Karpas-422 (cell line): ENCODE data around the gene PI4KA. TPM values are rescaled to one million over a fixed set of nuclear protein-coding genes. Genes with fewer than 3 reads are reported as not detected.
"Not testable (repeated sequence)": the region's sequence is repeated elsewhere in the genome, so short reads cannot be mapped to it uniquely, and the experiment has no call there.

Experiments used
- DNase-seq: peaks from one replicate; pipeline ENCODE4 v3.0.0-alpha.2; 2015
- H2AFZ ChIP-seq: fragments of 200-600 bp; sonication (generic); 2 replicates; pipeline ENCODE4 v1.6.1; 2014; ENCODE audit warnings: antibody characterized with exemption, low read length, mixed read lengths
- H3K27ac ChIP-seq: fragments of 200-600 bp; sonication (generic); 2 replicates; pipeline ENCODE4 v1.5.1; 2014; ENCODE audit warnings: mild to moderate bottlenecking, low read length, moderate library complexity
- H3K27me3 ChIP-seq: fragments of 200-600 bp; sonication (generic); 2 replicates; pipeline ENCODE4 v1.6.1; 2014; ENCODE audit warnings: low read length, mixed read lengths
- H3K36me3 ChIP-seq: fragments of 200-600 bp; sonication (generic); 2 replicates; pipeline ENCODE4 v1.6.1; 2014; ENCODE audit warnings: low read length, mixed read lengths; ENCODE audit not compliant: insufficient read depth
- H3K4me1 ChIP-seq: fragments of 200-600 bp; sonication (generic); 2 replicates; pipeline ENCODE4 v1.6.1; 2014; ENCODE audit warnings: mild to moderate bottlenecking, low read length, mixed read lengths
- H3K4me2 ChIP-seq: fragments of 200-600 bp; sonication (generic); 2 replicates; pipeline ENCODE4 v1.6.1; 2014; ENCODE audit warnings: low read length, low read depth, mild to moderate bottlenecking; ENCODE audit not compliant: poor library complexity, severe bottlenecking
- H3K4me3 ChIP-seq: fragments of 200-600 bp; sonication (generic); 2 replicates; pipeline ENCODE4 v1.5.1; 2014; ENCODE audit warnings: mild to moderate bottlenecking, antibody characterized with exemption, low read length, mixed read lengths
- H3K79me2 ChIP-seq: fragments of 200-600 bp; sonication (generic); 2 replicates; pipeline ENCODE4 v1.6.1; 2014; ENCODE audit warnings: mild to moderate bottlenecking, low read length, mixed read lengths
- H3K9ac ChIP-seq: fragments of 200-600 bp; sonication (generic); 2 replicates; pipeline ENCODE4 v1.6.0; 2014; ENCODE audit warnings: low read length
- H3K9me2 ChIP-seq: fragments of 200-600 bp; sonication (generic), shearing (Covaris generic); replicated peaks from 2 replicates; pipeline ENCODE4 v1.6.0; 2014; ENCODE audit warnings: mild to moderate bottlenecking, low read length, moderate library complexity; ENCODE audit not compliant: insufficient read depth
- H3K9me3 ChIP-seq: fragments of 300-700, 200-600 bp; sonication (generic); 2 replicates; pipeline ENCODE4 v1.6.1; 2014; ENCODE audit warnings: low read length, mixed read lengths
- H4K20me1 ChIP-seq: fragments of 200-600 bp; sonication (generic); 2 replicates; pipeline ENCODE4 v1.6.1; 2014; ENCODE audit warnings: mild to moderate bottlenecking, antibody characterized with exemption, low read length, low read depth; ENCODE audit not compliant: insufficient read depth
- total RNA-seq: library from RNA; depleted of rRNA; stranded (reverse); fragments of >200 nt; shearing (Covaris generic); gene quantifications from 2 replicates; pipeline ENCODE4 v1.2.3, GENCODE V29; 2014; ENCODE audit warnings: low replicate concordance

The PI4KA gene
- total RNA-seq, 1 experiment from 2014 or later = 80.7 TPM

DNA sequence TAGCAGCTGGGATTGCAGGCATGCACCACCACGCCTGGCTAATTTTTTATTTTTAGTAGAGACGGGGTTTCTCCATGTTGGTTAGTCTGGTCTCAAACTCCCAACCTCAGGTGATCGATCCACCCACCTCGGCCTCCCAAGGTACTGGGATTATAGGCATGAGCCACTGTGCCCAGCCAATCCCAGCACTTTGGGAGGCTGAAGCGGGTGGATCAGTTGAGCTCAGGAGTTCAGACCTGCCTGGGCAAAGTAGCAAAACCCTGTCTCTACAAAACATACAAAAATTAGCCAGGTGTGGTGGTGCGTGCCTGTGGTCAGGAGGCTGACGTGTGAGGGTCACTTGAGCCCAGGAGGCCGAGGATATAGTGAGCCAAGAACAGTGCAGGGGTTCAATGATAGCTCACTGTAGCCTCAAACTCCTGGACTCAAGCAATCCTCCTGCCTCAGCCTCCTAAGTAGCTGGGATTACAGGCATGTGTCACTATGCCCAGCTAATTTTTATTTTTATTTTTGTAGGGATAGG lies 36.8 kb downstream of the PI4KA start:
- not testable (repeated sequence) for H3K9ac ChIP-seq, DNase-seq, H3K27ac ChIP-seq, H3K4me1 ChIP-seq, H4K20me1 ChIP-seq, H3K4me2 ChIP-seq, H3K9me2 ChIP-seq, H3K27me3 ChIP-seq, H3K79me2 ChIP-seq, H3K9me3 ChIP-seq, H3K4me3 ChIP-seq, H2AFZ ChIP-seq
- H3K36me3 ChIP-seq = peaks cover 21% of the 10 kb centered on the region; the same call in 1 of the 2 replicates

DNA sequence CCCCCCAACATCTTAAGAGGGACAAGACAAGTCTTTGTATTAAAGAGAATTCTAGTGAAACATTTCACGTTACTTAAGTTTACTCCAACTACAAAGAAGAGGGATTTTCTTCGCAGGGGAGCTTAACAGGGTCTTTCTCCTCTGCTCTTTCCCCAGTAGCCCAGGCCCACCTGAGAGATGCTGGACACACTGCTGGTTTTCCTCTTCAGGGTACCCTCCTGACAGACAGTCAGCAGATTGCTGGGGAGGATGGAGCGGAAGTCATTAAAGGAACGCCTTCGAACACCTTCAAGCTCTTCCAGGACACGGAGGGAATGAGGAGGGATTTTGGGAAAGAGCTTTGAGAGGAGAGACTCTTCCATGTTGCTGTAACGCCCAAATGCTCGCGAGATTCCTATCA lies 39.1 kb downstream of the PI4KA start:
- Histone ChIP-seq H4K20me1 (no peaks in the 10 kb centered on the region), H3K4me1 (no peaks in the 10 kb centered on the region), H2AFZ (no peak overlapping the region), H3K4me3 (no peak overlapping the region), H3K27ac (no peak overlapping the region), H3K27me3 (no peaks in the 10 kb centered on the region), H3K9me3 (no peaks in the 10 kb centered on the region), H3K9ac (no peak overlapping the region), H3K79me2 (0 out of 2 replicates have a peak, but pooled peaks cover 3% of the 10 kb centered on the region), H3K4me2 (no peak overlapping the region), H3K9me2 (no peaks in the 10 kb centered on the region), H3K36me3 (peaks cover 27% of the 10 kb centered on the region; the same call in 1 of the 2 replicates)
- DNase-seq = no peak

DNA sequence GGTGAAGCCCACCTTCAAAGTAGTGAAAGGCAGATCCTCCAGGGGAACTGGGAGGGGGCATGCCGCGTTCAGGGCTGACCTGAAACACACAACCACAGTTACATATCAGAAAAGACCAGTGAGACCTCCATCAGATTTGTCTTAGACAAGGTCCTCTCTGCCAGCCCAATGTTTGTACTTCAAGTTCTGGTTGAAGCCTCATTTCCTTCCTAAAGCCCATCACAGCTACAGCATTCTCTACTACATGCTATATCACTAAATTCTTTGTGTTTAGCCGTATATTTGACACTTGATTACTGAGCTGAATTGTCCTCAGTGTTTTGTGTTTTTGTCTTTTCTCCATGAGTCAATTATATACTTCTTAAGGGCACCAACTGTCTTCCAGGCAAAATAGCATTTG lies 40.1 kb downstream of the PI4KA start:
- Histone ChIP-seq H3K36me3 (peaks cover 24% of the 10 kb centered on the region; the same call in 1 of the 2 replicates), H3K4me3 (no peak overlapping the region), H3K79me2 (0 out of 2 replicates have a peak, but pooled peaks cover 3% of the 10 kb centered on the region), H3K4me1 (no peaks in the 10 kb centered on the region), H3K9me2 (no peaks in the 10 kb centered on the region), H3K27ac (no peak overlapping the region), H4K20me1 (no peaks in the 10 kb centered on the region), H2AFZ (no peak overlapping the region), H3K27me3 (no peaks in the 10 kb centered on the region), H3K9ac (no peak overlapping the region), H3K4me2 (no peak overlapping the region), H3K9me3 (no peaks in the 10 kb centered on the region)
- DNase-seq = no peak

DNA sequence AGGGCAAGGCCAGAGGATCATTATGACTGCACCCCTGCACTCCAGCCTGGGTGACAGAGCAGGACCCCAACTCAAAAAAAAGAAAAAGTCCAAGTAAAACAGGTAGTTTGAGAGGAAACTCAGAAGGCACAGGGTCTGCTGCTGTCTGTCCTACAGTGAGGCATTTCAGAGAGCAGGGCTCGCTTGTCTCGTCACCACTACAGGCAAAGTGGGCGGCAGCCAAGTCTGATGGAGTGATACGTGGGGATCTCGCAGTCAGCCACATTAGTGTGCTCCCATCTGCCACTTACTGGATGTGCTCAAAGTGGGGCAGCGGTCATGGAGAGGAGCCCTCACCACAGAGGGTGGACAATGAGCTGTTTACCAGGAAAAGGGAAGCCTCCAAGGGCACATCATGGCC lies 42.1 kb downstream of the PI4KA start:
- Histone ChIP-seq H3K9ac (no peak overlapping the region), H3K9me2 (no peaks in the 10 kb centered on the region), H3K79me2 (no peaks in the 10 kb centered on the region), H2AFZ (no peak overlapping the region), H3K27me3 (no peaks in the 10 kb centered on the region), H3K4me1 (no peaks in the 10 kb centered on the region), H4K20me1 (no peaks in the 10 kb centered on the region), H3K27ac (no peak overlapping the region), H3K36me3 (peaks cover 33% of the 10 kb centered on the region; the same call in 1 of the 2 replicates), H3K9me3 (no peaks in the 10 kb centered on the region), H3K4me2 (no peak overlapping the region), H3K4me3 (no peak overlapping the region)
- DNase-seq = no peak

DNA sequence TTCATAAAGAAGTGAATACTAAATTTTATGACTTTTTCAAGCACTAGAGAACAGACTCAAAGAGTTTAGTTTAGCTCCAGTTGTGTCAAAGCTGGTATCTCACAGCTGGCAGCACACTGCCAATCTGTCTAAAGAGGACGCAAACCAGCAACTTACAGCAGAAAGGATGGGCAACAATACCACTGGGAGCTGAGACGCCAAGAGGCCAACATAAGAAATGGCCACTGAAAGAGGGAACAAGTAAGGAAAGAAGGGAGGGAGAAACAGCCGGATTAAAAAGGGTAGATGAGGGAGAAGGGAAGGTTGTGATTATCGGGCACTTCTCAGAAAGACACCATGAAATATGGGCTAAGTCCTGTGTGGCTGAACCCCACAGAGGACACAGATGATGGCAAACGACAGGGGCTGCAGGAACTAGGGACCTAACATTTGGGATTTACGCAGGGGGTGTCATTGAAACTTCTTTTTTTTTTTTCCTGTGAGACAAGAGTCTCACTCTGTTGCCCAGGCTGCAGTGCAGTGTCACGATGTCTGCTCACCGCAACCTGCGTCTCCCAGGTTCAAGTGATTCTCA lies 43.0 kb downstream of the PI4KA start:
- H4K20me1 ChIP-seq = no peaks in the 10 kb centered on the region
- no peak overlapping the region for H3K27ac ChIP-seq
- H3K4me1 ChIP-seq = no peaks in the 10 kb centered on the region
- H3K27me3 ChIP-seq = no peaks in the 10 kb centered on the region
- no peak overlapping the region for H3K4me2 ChIP-seq
- no peaks in the 10 kb centered on the region for H3K79me2 ChIP-seq
- no peaks in the 10 kb centered on the region for H3K9me2 ChIP-seq
- H2AFZ ChIP-seq = no peak overlapping the region
- no peak overlapping the region for H3K9ac ChIP-seq
- no peak for DNase-seq
- no peaks in the 10 kb centered on the region for H3K9me3 ChIP-seq
- no peak overlapping the region for H3K4me3 ChIP-seq
- peaks cover 37% of the 10 kb centered on the region for H3K36me3 ChIP-seq

DNA sequence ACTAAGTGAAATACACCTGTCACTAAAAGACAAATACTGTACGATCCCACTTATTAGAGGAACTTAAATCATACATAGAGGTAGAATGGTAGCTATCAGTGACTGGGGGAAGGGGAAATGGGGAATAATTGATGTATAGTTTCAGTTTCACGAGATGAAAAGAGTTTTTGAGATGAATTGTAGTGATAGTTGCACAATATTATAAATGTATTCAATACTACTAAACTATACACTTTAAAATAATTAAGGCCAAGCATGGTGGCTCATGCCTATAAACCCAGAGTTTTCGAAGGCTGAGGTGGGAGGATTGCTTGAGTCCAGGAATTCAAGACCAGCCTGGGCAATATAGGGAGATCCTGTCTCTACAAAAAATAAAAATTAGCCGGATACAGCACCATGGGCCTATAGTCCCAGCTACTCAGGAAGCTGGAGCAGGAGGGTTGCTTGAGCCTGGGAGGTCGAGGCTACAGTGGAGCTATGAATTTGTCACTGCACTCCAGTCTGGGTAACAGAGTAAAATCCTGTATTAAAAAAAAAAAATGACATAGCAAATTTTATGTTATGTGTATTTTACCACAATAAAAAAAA lies 44.3 kb downstream of the PI4KA start:
- Histone ChIP-seq H3K27ac (no peak overlapping the region), H3K27me3 (no peaks in the 10 kb centered on the region), H3K9ac (no peak overlapping the region), H3K4me1 (no peaks in the 10 kb centered on the region), H4K20me1 (no peaks in the 10 kb centered on the region), H3K4me2 (no peak overlapping the region), H3K9me3 (no peaks in the 10 kb centered on the region), H3K36me3 (peaks cover 31% of the 10 kb centered on the region), H3K9me2 (no peaks in the 10 kb centered on the region), H3K4me3 (no peak overlapping the region), H2AFZ (no peak overlapping the region), H3K79me2 (no peaks in the 10 kb centered on the region)
- DNase-seq = no peak

DNA sequence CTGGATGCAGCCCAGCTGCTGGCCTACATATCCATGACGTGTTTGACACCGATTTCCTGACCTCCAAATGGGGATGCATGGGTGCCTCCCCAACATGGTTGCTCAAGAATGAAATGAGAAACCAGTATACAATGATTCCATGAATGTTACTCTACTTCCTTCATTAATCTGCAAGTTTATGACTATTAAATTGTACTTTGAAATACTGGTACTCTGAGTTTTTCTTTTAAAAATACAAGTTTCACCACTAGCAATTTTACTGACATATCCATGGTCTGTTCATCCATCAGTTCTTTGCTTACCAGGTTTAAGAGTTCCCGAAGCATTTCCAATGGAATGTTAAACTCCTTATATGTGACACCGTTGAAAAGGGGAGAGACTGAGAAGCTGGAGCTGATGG lies 45.6 kb downstream of the PI4KA start:
- H4K20me1 ChIP-seq = no peaks in the 10 kb centered on the region
- no peak overlapping the region for H2AFZ ChIP-seq
- no peaks in the 10 kb centered on the region for H3K79me2 ChIP-seq
- no peaks in the 10 kb centered on the region for H3K9me3 ChIP-seq
- no peak overlapping the region for H3K4me2 ChIP-seq
- no peaks in the 10 kb centered on the region for H3K9me2 ChIP-seq
- no peak for DNase-seq
- no peak overlapping the region for H3K9ac ChIP-seq
- no peak overlapping the region for H3K4me3 ChIP-seq
- no peak overlapping the region for H3K27ac ChIP-seq
- no peaks in the 10 kb centered on the region for H3K27me3 ChIP-seq
- peaks cover 36% of the 10 kb centered on the region for H3K36me3 ChIP-seq
- no peaks in the 10 kb centered on the region for H3K4me1 ChIP-seq

DNA sequence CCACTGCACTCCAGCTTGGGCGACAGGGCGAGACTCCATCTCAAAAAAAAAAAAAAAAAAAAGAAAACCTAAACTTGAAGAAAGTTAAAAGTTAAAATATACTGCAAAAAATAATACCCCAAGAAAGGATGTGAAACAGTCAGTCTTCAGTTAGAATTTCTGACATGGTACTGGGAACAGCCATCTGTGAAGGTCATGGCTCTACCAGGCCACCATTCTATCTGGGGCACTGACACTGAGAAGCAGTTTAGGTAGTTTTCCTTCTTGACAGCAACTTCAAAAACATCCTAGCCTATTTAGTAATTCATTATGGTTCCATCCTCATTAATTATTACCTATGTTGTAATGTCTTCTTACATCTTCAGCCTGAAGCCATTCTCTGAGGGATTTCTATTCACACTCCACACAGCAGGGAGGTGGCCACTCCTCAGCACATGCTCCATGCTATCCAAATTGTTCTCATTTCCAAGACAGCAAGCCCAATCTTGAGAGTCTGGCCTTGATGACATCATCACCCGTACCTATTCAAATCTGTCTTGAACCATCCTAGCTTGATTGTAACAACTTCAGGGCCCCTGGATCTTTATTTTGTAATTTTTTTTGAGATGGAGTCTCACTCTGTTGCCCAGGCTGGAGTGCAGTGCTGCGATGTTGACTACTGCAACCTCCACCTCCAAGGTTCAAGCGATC lies 46.5 kb downstream of the PI4KA start:
- no peak overlapping the region for H2AFZ ChIP-seq
- H3K9ac ChIP-seq = no peak overlapping the region
- H3K79me2 ChIP-seq = no peaks in the 10 kb centered on the region
- H3K4me3 ChIP-seq = no peak overlapping the region
- H3K27ac ChIP-seq = no peak overlapping the region
- H3K27me3 ChIP-seq = no peaks in the 10 kb centered on the region
- no peak overlapping the region for H3K4me2 ChIP-seq
- no peak for DNase-seq
- H3K4me1 ChIP-seq = no peaks in the 10 kb centered on the region
- H3K9me3 ChIP-seq = no peaks in the 10 kb centered on the region
- no peaks in the 10 kb centered on the region for H4K20me1 ChIP-seq
- peaks cover 35% of the 10 kb centered on the region for H3K36me3 ChIP-seq
- no peaks in the 10 kb centered on the region for H3K9me2 ChIP-seq
